ENCODE results near the gene PPP1R15B.

The PPP1R15B gene

DNA sequence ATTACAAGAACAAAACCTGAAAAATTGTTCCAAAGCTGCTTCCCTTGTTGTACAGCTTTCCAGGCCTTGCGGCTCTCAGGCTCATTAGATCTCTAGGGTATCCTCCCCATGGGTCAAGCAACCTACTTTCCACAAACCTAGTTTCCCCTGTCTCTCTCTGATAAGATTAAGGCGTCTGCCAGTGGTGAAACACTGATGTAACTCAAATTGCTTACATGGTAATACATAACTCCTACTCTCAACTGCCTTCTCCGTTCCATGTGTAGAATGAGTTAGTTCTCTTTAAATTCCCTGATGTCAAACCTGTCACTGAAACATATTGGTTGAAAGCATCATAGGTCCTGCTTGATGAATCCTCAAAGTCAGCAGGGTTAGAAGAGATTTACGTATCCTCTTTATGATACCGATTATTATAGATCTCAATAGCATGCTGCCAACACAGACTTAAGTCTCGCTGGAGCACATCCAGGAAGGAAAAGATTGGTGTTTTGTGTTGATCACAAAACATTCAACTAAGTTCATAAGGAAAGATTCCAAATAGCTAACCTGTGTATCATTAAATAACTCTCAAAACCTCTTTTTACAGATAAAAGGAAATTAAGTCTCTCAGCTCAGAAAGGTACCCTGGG lies 10.6 kb downstream of the PPP1R15B start:
- DNase-seq (ENCODE audit: low spot score), result no peak

- DNase-seq (ENCODE audit: low spot score), result peak; percentile 83
These were observed 13.2 kb downstream of the PPP1R15B start for GRCh38 chr1:204398197-204399125.

DNA sequence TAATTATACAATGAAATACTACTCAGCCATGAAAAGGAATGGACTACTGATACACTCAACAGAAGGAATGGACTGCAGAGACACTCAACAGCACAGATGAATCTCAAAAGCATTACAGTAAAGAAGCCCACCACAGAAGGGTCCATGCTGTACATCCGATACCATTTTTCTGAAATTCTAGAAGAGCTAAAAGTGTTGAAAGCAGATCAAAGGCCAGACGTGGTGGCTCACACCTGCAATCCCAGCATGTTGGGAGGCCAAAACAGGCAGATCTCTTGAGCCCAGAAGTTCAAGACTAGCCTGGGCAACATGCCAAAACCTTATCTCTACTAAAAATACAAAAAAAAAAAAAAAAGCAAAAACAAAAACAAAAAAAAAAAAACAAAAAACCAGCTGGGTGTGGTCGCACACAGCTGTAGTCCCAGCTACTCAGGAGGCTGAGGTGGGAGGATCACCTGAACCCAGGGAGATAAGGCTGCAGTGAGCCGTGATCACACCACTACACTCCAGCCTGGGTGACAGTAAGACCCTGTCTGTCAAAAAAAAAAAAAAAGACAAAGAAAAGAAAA lies 15.5 kb downstream of the PPP1R15B start:
- DNase-seq (ENCODE audit: low spot score), result peak; percentile 48

GRCh38 chr1:204391629-204392028 lies 20.0 kb downstream of the PPP1R15B start:
- no peak for DNase-seq (ENCODE audit: low spot score)

- no peak for DNase-seq (ENCODE audit: low spot score)
These were observed 20.7 kb downstream of the PPP1R15B start for GRCh38 chr1:204390751-204391466.

GRCh38 chr1:204385727-204386126 lies 25.9 kb downstream of the PPP1R15B start:
- DNase-seq (ENCODE audit: low spot score), result no peak

GRCh38 chr1:204384636-204385352 lies 26.8 kb downstream of the PPP1R15B start:
- no peak for DNase-seq (ENCODE audit: low spot score)

GRCh38 chr1:204383163-204383904 lies 28.3 kb downstream of the PPP1R15B start:
- no peak for DNase-seq (ENCODE audit: low spot score)

GRCh38 chr1:204382714-204383083 lies 28.9 kb downstream of the PPP1R15B start:
- no peak for DNase-seq (ENCODE audit: low spot score)

DNA sequence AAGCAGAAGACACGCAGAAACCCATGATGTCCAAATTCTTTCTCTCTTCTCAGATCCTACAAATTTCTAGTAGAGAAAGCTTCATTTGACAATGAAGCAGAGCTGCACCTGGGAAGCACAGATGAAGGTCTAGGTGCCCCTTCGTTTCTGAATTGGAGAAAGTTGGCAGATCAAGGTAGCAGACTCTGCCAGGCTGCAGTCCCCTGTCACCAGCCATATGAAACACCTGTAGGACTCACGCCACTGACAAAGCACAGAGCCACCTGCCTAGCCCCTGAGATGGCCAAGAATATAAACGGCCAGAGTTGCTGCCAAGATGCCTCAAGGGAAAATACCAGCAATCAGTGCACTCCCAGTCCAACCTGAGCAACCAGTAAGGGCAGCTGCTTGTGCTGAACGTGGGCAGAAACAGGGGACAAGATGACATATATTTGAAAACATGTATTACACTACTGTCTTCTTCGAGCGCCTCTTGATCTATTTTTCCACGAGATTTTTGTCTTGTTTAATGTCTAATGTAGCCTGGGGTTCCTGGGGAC lies 31.3 kb downstream of the PPP1R15B start:
- DNase-seq (ENCODE audit: low spot score), result no peak

DNA sequence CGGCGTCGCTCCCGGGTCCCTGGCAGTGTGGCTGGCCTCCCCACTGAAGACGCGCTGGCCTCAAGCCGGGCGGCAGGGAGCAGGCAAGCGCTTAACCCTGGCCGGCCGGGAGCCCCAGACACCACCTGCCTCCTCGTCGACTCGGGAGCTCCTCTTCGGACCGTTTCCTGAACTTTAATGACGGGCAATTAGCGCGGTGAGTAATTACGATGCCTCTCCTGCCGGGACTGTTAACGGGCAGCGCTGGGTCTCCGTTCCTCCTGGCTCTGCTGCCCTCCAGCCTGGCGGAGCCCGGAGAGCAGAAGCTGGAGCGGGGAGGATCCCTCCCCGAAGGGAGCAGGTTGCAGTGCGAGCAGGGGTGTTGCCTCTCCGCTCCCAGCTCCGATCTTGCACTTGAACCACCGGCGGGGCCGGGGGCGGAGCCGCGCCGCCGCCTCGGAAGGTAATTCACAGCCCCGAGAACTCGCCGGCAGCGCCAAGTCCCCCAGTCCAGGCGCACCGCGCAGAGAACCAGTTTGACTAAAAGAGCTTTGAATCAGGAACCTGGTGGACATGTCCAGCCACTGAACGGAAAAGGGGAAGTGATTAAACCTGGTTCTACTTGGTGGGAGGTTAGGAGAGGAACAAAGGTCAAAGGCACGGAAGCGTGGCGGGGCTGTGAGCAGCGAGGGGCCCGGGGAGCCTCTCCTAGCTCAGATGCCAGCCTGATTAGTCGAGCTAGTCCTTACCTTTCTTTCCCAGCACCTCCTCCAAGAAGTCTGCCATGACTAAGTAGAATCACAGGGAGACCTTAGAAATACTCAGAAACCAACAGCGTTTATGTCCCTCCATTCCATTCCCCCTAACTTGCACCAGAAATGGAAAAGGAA lies 33.6 kb downstream of the PPP1R15B start:
- no peak for DNase-seq (ENCODE audit: low spot score)

DNA sequence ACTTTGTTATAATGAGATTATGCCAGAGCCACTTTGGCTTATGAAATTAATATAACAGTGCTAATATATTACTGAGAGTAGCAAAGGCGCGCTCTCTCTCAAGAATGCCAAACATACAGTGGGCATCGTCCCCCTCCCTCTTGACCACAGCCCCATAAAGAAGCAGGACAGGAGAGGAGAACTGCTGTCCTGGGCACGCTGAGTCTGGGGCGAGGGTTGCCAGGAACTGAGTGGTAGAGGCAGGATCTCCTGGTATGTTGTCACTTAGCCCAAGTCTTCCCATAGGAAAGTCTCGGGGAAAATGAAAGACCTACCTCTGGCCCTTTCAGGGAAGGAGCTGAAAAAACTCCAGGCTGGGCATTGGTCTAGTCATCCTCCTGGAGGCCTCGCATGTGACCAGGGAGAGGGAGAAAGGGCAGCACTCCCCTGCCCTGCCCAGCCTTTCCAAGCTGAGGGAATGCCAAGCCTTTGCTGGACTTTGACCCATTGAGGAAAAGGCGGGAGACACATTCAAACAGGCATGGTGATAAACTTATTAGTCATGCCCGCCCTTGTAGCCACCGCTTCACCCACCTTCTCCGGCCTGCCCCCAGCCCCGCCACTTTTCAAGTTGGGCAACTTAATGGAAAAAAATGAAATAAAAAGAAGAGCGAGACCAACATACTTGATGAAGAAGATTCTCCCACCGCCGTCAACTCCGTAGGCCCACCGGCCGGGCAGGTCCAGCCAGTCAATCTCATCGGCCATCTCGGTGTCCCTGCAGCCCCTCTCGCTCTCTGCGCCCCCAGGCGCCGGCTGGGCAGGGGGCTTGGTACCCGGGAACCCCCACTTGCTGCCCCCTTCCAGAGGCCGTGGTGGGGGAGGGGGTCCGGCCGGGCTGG lies 34.5 kb downstream of the PPP1R15B start:
- no peak for DNase-seq (ENCODE audit: low spot score)

DNA sequence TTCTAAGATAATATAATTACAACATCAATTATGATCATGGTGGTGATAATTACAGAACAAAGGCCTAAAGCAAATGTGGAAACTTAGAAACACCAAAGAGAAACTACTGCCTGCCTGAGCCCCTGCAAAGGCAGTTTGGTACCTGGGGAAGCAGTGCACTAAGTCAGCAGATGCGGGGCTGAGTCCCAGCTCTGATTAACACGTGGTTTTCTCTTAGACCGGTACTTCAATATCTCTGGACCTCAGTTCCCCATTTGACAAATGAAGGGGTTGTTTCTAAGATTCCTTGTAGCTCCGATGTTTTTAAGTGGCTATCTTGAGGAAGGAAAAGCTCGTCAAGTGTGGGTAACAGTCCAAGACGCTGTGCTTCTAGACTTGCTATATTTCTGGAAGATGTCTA lies 35.2 kb downstream of the PPP1R15B start:
- DNase-seq (ENCODE audit: low spot score), result no peak

DNA sequence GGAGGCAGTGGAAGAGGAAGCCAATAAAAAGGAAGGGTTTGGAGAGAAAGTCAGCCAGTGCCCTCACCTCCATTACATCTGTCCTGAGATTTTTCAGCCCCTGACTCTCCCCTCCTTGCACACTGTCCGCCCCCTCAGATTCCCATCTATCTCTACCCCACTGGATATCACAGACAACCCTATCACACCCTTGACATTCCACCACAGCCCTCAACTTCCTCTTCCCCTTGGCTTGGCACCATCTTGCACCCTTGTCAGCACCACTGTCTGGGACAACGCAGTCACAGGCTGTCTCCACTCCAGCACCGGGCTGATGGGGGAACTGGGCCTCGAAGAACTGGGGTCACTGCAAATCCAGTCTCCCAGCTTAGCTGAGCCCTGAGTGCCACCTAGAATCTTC lies 37.7 kb downstream of the PPP1R15B start:
- DNase-seq (ENCODE audit: low spot score), result no peak

DNA sequence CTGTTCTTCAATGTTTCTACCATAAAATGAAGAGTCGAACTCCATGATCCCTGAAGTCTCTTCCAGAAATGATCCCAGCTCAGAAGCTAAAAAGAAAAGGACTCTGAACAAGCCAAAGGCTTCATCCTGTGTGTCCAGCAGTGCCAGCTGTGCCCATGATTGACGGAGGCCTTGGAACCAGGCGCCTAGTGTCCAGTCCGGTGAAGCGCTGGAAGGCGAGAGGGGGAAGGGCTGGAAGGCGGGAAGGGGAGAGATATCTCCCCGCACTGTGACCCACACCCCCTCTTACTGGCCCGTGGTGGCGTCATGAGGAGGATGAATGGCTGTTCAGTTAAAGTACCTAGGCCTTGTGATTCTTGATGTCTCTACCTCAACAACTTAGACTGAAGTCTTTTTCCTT lies 41.4 kb downstream of the PPP1R15B start:
- no peak for DNase-seq (ENCODE audit: low spot score)

DNA sequence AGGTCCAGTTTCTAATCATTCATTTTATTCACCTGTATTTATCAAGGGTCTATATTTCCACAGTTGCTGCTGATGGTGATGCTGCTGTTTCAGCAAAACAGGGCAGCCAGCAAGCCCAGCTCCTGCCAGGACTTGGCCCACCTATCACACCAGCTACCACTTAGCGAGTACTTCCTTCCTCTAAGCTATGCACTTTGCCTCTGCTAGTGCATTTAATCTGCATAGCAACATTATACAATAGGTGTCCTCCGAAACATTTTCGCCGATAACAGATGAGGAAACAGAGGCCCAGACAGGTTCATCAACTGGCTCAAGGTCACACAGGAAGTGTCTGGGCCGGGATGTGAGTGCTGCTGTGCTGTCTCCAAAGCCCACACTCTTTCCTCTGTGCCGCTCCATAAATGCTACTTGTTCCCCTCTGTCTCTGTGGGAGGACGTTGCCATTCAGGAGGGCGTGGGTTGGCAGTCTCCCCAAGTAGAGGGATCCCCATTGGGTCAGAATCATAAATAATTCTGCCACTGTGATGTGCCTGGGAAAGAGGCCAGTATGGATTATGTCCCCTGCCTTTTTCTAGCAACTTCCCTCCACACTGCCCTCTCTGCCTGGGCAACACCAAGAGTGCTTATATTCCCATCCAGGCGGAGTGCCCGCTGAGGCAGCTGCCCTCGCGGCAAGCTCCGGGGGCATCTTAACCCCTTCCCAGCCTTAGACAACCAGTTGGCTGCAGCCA lies 42.5 kb downstream of the PPP1R15B start:
- no peak for DNase-seq (ENCODE audit: low spot score)

DNA sequence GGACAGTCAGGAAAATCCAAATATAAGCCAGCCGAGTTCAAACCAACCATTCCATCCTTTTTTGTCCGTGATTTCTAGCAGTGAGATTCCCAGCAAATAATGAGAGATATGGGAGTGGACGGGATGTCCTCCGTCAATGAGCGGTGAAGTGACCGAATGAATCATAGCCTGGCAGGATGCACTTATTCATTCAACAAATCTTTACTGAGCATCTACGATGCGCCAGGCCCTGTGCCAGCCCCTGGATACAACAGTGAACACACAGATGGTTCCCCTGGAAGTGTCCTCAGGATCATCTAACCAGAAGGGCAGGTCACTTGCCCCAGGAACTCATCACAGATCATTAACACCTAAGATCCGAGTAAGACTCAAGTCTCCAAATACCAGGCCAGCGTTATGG lies 43.7 kb downstream of the PPP1R15B start:
- no peak for DNase-seq (ENCODE audit: low spot score)

GRCh38 chr1:204367193-204367858 lies 44.3 kb downstream of the PPP1R15B start:
- no peak for DNase-seq (ENCODE audit: low spot score)

All from hematopoietic multipotent progenitor cell treated with erythropoietin and hydrocortisone succinate and interleukin-3 and kit ligand, for 17 days (in vitro differentiated cells).